Activated CD4-positive, alpha-beta T cell treated with anti-CD3 and anti-CD28 coated beads for 1 hour (primary cell): ENCODE results near the gene HOXB8.

Experiments
- DNase-seq: peaks from one replicate; pipeline ENCODE4 v3.0.0-alpha.2; 2020

Gene HOXB8

GRCh38 chr17:48596000-48596734 lies 18.9 kb downstream of the HOXB8 start:
- DNase-seq, result no peak

GRCh38 chr17:48595278-48595999 lies 19.7 kb downstream of the HOXB8 start:
- no peak for DNase-seq

- DNase-seq, result no peak
These were observed 20.4 kb downstream of the HOXB8 start for GRCh38 chr17:48594538-48595277.

GRCh38 chr17:48593840-48594537 lies 21.1 kb downstream of the HOXB8 start:
- DNase-seq, result peak; percentile 66

GRCh38 chr17:48593126-48593829 lies 21.8 kb downstream of the HOXB8 start, which contains the start of gene HOXB5:
HOXB5 (minus strand) TSS chr17:48593779; CDS start chr17:48593682, 97 bp downstream.
- DNase-seq, result no peak

GRCh38 chr17:48592577-48592976 lies 22.5 kb downstream of the HOXB8 start:
- no peak for DNase-seq

GRCh38 chr17:48592057-48592514 lies 23.0 kb downstream of the HOXB8 start:
- no peak for DNase-seq

- no peak for DNase-seq
These were observed 23.6 kb downstream of the HOXB8 start for GRCh38 chr17:48591255-48592056.

GRCh38 chr17:48590607-48591161 lies 24.4 kb downstream of the HOXB8 start:
- no peak for DNase-seq

GRCh38 chr17:48589831-48590606 lies 25.1 kb downstream of the HOXB8 start, which contains the start of gene HOXB3:
HOXB3 (minus strand) TSS chr17:48590241; CDS start chr17:48552474, 37,767 bp downstream.
- DNase-seq, result no peak

GRCh38 chr17:48589060-48589830 lies 25.8 kb downstream of the HOXB8 start:
- DNase-seq, result no peak

- DNase-seq, result no peak
These were observed 26.6 kb downstream of the HOXB8 start for GRCh38 chr17:48588528-48588927.

- no peak for DNase-seq
These were observed 27.0 kb downstream of the HOXB8 start for GRCh38 chr17:48588074-48588415.

GRCh38 chr17:48587276-48588073 lies 27.6 kb downstream of the HOXB8 start:
- no peak for DNase-seq

- DNase-seq, result no peak
These were observed 28.5 kb downstream of the HOXB8 start for GRCh38 chr17:48586355-48587258.

- no peak for DNase-seq
These were observed 30.8 kb downstream of the HOXB8 start for GRCh38 chr17:48584223-48584741.

- DNase-seq, result no peak
These were observed 31.3 kb downstream of the HOXB8 start for GRCh38 chr17:48583708-48584222.
